Type B pancreatic cell (in vitro differentiated cells): ENCODE data around the gene WNT3A. TPM values are rescaled to one million over a fixed set of nuclear protein-coding genes. Genes with fewer than 3 reads are reported as not detected.

ENCODE experiments used
- DNase-seq: peaks from one replicate; pipeline ENCODE4 v3.0.0; 2021; ENCODE audit warnings: mixed read lengths; ENCODE audit not compliant: unreplicated experiment; ENCODE audit errors: extremely low spot score
- H3K27ac Mint-ChIP-seq: 2 replicates; pipeline ENCODE4 v1.8.0; 2021; ENCODE audit warnings: mild to moderate bottlenecking, mixed read lengths
- H3K27me3 Mint-ChIP-seq: 2 replicates; pipeline ENCODE4 v1.8.0; 2021; ENCODE audit warnings: mixed read lengths
- H3K36me3 Mint-ChIP-seq: 2 replicates; pipeline ENCODE4 v1.8.0; 2021; ENCODE audit warnings: mixed read lengths
- H3K4me1 Mint-ChIP-seq: one replicate; pipeline ENCODE4 v1.8.0; 2021; ENCODE audit warnings: mixed read lengths; ENCODE audit not compliant: unreplicated experiment
- H3K4me3 Mint-ChIP-seq: 2 replicates; pipeline ENCODE4 v1.8.0; 2021; ENCODE audit warnings: mild to moderate bottlenecking, mixed read lengths
- H3K9me3 Mint-ChIP-seq: 2 replicates; pipeline ENCODE4 v1.8.0; 2021; ENCODE audit warnings: mixed read lengths
- CTCF ChIP-seq: fragments of 200-600 bp; sonication (generic); conservative IDR thresholded peaks from 2 replicates; pipeline ENCODE4 v1.5.0; 2021; ENCODE audit warnings: antibody characterized with exemption, mild to moderate bottlenecking
- total RNA-seq: library from RNA; stranded (reverse); gene quantifications from 2 replicates; pipeline ENCODE4 v1.2.1, GENCODE V29; 2021; ENCODE audit warnings: low replicate concordance

Gene WNT3A
- total RNA-seq, 1 donor from 2014 or later, result 6.4 TPM

- Mint-ChIP-seq H3K4me1 (no peaks in the 10 kb centered on the region), H3K36me3 (peaks cover 32% of the 10 kb centered on the region), H3K9me3 (no peaks in the 10 kb centered on the region), H3K27me3 (no peaks in the 10 kb centered on the region), H3K4me3 (no peak overlapping the region), H3K27ac (no peak overlapping the region)
- TF ChIP-seq CTCF, result no peak
- DNase-seq, result no peak
These were observed 88.4 kb downstream of the WNT3A start for GRCh38 chr1:228095161-228095560.

- DNase-seq, result no peak
- Mint-ChIP-seq H3K4me3 (no peak overlapping the region), H3K4me1 (peaks cover under 1% of the 10 kb centered on the region), H3K36me3 (peaks cover 32% of the 10 kb centered on the region), H3K27ac (peak overlapping the region; percentile 33), H3K27me3 (no peaks in the 10 kb centered on the region), H3K9me3 (no peaks in the 10 kb centered on the region)
- TF ChIP-seq CTCF, result no peak
These were observed 89.1 kb downstream of the WNT3A start for GRCh38 chr1:228095938-228096337.

GRCh38 chr1:228096416-228097332, 89.9 kb downstream of the WNT3A start:
- DNase-seq, result no peak
- Mint-ChIP-seq H3K27ac (no peak overlapping the region), H3K9me3 (no peaks in the 10 kb centered on the region), H3K4me1 (peaks cover 8% of the 10 kb centered on the region), H3K27me3 (no peaks in the 10 kb centered on the region), H3K4me3 (no peak overlapping the region), H3K36me3 (peaks cover 32% of the 10 kb centered on the region)
- TF ChIP-seq CTCF, result no peak

GRCh38 chr1:228097333-228098081, 90.7 kb downstream of the WNT3A start:
- H3K4me3 Mint-ChIP-seq, result no peak overlapping the region
- H3K9me3 Mint-ChIP-seq, result no peaks in the 10 kb centered on the region
- TF ChIP-seq CTCF, result no peak
- H3K27me3 Mint-ChIP-seq, result no peaks in the 10 kb centered on the region
- H3K4me1 Mint-ChIP-seq, result peaks cover 8% of the 10 kb centered on the region
- H3K27ac Mint-ChIP-seq, result no peak overlapping the region
- DNase-seq, result no peak
- H3K36me3 Mint-ChIP-seq, result peaks cover 28% of the 10 kb centered on the region

- H3K36me3 Mint-ChIP-seq, result peaks cover 28% of the 10 kb centered on the region
- TF ChIP-seq CTCF, result no peak
- no peak overlapping the region for H3K27ac Mint-ChIP-seq
- no peak overlapping the region for H3K4me3 Mint-ChIP-seq
- H3K9me3 Mint-ChIP-seq, result no peaks in the 10 kb centered on the region
- no peaks in the 10 kb centered on the region for H3K27me3 Mint-ChIP-seq
- no peak for DNase-seq
- peaks cover 8% of the 10 kb centered on the region for H3K4me1 Mint-ChIP-seq
These were observed 91.6 kb downstream of the WNT3A start for GRCh38 chr1:228098323-228098931.
